NCI-H2107 treated with DMSO at 0.1 percent for 48 hours (cell line): ENCODE results near the gene CAVIN1.
"Not testable (repeated sequence)": the region's sequence is repeated elsewhere in the genome, so short reads cannot be mapped to it uniquely, and the experiment has no call there.

ENCODE experiments used
- DNase-seq: peaks from one replicate; lab custom pipeline; 2025; ENCODE audit not compliant: unreplicated experiment; lab: John Stamatoyannopoulos, UW

CAVIN1 gene

DNA sequence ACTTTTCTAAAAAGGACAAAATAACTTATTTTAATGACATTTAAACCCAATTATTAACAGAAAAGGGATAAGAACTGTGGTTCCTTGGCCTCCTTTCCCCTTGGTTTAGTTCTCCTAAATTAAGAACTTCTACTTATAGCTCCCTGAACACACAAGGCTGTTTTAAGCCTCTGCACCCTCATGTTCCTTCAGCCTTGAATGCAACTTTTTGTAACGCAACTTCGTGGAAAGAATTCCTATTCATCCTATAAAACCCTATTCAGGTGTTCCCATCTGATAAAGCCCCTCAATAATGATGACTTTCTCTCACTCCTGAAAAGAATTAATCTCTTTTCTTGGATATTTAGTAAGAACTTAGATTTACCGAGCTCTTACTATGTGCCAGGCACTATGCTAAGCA is 41.2 kb downstream of the CAVIN1 start:
- DNase-seq = no peak

GRCh38 chr17:42380935-42381334 is 42.1 kb downstream of the CAVIN1 start:
- DNase-seq = no peak

GRCh38 chr17:42378959-42379594 is 44.0 kb downstream of the CAVIN1 start:
- DNase-seq = peak; percentile 66

DNA sequence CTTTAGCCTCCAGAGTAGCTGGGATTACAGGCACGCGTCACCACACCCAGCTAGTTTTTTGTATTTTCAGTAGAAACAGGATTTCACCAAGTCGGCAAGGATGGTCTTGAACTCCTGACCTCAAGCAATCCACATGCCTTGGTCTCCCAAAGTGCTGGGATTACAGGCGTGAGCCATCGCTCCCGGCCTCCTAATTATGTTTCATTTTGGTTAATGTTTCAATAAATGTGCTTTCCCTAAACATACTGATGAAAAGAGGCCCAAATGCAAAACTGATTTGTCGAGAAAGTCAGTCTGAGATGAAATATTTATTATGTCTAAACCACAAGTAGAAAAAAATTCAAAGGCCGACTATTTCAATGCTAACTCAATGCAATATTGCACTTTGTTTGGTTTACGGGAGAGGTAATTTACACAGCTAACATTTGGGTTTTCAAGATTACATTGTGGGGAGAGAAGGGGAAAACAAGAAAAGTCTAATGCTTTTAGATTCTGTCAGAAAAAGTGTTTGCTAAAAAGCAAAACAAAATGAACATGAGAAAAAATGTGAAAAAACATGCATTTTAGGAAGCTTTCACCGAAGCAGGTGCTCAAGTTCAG is 44.6 kb downstream of the CAVIN1 start:
- no peak for DNase-seq

GRCh38 chr17:42373896-42374295 is 49.2 kb downstream of the CAVIN1 start:
- DNase-seq = no peak

DNA sequence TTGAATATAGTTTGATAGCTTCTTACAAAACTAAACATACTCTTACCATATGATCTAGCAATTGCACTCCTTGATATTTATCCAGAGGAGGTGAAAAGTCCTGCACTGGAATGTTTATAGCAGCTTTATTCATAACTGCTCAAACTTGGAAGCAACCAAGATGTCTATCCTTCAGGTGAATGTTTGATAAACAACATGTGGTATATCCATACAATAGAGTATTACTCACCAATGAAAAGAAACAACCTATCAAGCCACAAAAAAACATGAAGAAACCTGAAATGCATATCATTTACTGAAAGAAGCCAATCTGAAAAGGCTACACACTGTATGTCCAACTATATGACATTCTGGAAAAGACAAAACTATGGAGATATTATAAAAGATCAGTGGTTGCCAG is 50.9 kb downstream of the CAVIN1 start:
- no peak for DNase-seq

GRCh38 chr17:42368797-42369561 is 54.1 kb downstream of the CAVIN1 start:
- not testable (repeated sequence) for DNase-seq

GRCh38 chr17:42368310-42368709 is 54.7 kb downstream of the CAVIN1 start:
- DNase-seq = not testable (repeated sequence)

GRCh38 chr17:42366176-42367023 is 56.7 kb downstream of the CAVIN1 start:
- DNase-seq = not testable (repeated sequence)

GRCh38 chr17:42365136-42365535 is 57.9 kb downstream of the CAVIN1 start:
- no peak for DNase-seq

DNA sequence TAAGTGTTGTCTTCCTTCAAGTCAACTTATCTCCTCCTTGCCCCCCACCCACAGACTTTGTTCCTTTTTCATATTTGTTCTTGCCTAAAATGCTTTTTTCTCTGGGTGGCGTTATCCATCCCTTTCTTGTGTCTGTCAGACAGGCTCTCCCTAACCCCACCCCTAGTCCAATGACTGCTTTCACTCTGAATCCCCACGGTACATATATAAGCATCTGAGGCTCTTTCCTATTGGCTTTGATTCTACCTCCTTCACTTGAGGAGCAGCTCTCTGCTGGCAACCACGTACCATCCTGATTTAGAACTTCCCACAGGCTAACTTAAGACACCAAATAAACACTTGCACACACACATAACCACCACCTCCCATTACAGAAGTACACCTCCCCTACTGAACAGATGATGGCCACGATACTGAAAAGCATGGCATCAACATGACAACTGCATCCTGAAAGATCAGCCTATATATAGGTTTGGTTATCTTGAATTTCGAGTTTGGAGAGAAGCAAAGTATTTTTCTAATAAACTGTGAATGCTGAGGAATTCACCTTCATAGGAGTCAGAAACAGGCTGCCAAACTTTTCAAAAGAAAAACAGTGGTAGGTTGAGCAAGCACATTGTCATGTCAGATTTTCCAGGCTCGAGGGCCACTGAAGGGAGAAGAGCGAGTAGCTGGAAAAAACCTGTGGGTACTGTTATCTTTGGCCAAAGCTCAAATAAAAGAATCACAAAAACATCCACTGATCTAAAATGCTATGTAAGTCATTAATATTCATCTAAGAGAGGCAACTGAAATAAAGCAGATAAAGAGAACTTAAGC is 59.1 kb downstream of the CAVIN1 start:
- DNase-seq = no peak

DNA sequence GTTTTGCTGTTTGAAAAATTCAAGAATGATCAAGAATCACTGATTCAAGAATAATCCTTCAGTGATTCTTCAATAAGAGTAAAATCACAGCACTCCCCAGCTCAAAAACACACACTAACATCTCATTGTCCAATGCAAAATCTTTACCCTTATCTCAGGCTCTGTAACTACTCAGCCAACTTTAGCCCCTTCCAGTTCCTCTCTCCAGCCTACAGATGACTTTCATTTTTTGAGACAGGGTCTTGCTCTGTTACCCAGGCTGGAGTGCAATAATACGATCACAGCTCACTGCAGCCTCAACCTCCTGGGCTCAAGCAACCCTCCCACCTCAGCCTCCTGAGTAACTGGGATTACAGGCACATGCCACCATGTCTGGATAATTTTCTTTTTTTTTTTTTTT is 59.8 kb downstream of the CAVIN1 start:
- DNase-seq = no peak

- DNase-seq = no peak
Measured at GRCh38 chr17:42362245-42362961, 60.7 kb downstream of the CAVIN1 start.

DNA sequence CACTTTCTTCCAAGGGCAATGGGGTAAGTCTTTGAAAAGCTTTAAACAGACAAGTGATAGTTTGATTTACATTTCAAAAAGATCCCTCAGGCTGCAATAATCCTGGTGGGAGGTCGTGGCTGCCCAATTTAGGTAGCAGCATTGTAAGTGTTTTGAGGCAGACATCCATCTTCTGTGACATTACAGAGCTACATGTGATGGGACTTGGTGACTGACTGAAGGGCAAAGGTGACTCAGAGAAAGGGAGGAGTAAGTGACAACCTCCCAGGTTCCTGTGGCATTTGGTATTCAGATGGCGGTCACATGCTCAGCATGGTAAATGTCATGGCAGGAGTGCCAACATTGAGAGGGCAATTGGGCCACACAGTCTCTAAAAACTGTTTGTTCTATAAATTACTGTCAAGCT is 61.3 kb downstream of the CAVIN1 start:
- no peak for DNase-seq

- not testable (repeated sequence) for DNase-seq
Measured at GRCh38 chr17:42360388-42360787, 62.7 kb downstream of the CAVIN1 start.

- no peak for DNase-seq
Measured at GRCh38 chr17:42359133-42359532, 63.9 kb downstream of the CAVIN1 start.

DNA sequence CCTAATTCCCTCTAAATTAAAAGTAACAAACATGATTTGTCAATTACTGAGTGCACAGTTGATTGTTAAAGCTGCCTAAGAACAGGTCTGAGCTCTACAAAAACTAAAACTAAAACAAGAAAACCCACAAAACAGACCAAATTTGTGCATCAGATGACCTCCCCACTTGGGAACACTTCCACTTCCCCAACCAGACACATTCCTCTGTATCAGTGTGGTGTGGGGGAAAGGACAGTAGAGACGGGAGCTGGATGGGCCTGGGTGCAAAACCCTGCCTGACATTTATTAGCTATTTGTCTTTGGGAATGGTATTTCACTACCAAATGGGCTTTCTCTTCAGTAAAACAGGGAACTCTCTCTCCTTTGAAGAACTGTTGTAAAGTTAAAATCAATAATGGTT is 64.6 kb downstream of the CAVIN1 start:
- no peak for DNase-seq

DNA sequence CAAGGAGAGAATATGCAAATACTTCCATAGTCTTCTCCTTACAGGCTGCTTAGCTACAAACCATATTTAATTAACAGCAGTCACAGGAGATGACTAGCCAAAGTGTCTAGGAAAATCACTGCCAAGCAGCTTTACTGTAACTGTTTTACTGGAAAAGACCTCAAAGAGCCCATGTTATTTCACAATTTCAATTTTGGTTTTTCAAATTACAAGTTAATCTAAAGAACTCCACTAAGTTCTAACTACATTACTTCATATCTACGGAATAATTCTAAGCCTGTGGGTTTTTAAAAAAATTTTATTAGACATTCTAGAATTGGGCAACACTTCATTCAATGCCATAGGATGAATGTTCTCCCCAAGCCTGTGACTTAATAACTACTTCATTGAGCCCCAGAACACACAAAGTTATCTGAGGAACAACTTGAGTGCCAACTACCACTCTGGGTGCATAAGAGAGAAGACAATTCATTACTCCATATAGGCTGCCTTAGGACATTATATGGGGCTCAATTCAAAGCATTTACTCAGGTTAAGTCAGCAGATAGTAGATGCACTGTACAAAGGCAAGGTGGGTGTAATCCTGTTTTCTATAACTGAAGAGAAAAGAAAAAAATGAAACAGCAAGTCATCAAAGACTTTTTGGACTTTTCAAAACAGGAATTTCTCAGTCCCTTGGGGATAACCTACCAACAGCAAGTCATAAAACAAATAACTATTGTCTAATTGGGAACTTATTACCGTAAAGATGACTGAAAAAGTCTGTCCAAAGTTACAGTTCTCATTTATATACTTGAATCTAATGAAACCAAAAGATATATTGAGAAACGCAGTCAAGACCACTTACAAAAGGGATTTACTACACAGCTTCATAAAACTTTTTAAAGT is 67.9 kb downstream of the CAVIN1 start:
- DNase-seq = no peak
